ENCODE data around the gene PMS1.

DNA sequence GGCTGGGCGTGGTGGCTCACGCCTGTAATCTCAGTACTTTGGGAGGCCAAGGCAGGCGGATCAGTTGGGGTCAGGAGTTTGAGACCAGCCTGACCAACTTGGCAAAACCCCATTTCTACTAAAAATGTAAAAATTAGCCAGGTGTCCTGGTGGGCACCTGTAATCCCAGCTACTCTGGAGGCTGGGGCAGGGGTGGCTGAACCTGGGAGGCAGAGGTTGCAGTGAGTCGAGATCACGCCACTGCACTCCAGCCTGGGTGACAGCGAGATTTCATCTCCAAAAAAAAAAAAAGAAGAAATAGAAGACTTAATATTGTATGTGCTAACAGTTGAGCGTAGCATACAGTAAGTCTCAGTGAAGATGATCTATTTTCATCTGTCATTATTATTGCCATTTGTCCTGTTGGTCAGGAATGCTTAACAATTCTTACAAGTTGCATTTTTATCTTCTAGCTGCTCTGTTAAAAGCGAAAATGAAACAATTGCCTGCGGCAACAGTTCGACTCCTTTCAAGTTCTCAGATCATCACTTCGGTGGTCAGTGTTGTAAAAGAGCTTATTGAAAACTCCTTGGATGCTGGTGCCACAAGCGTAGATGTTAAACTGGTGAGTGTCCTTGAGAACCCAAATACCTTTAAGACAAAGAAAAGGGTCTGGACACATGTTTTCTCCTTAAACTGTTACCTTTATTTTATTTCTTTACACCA lies 7.2 kb downstream of the PMS1 start:
- TF ChIP-seq, protein P1, sequence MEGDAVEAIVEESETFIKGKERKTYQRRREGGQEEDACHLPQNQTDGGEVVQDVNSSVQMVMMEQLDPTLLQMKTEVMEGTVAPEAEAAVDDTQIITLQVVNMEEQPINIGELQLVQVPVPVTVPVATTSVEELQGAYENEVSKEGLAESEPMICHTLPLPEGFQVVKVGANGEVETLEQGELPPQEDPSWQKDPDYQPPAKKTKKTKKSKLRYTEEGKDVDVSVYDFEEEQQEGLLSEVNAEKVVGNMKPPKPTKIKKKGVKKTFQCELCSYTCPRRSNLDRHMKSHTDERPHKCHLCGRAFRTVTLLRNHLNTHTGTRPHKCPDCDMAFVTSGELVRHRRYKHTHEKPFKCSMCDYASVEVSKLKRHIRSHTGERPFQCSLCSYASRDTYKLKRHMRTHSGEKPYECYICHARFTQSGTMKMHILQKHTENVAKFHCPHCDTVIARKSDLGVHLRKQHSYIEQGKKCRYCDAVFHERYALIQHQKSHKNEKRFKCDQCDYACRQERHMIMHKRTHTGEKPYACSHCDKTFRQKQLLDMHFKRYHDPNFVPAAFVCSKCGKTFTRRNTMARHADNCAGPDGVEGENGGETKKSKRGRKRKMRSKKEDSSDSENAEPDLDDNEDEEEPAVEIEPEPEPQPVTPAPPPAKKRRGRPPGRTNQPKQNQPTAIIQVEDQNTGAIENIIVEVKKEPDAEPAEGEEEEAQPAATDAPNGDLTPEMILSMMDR (IDR thresholded peaks at IDR 0.05 in 8 of 11, conservative IDR thresholded peaks at IDR 0.05 in 3 of 11): no peak
- TF ChIP-seq POLR2AphosphoS5 (IDR thresholded peaks at IDR 0.05): no peak
- TF ChIP-seq POLR2A (IDR thresholded peaks at IDR 0.05): no peak
